WTC11 (cell line): ENCODE measurements around the gene SMO. TPM values are rescaled to one million over a fixed set of nuclear protein-coding genes. Genes with fewer than 3 reads are reported as not detected.

Source experiments
- ATAC-seq: fragments of 200-7000 bp; cut with Tn5 transposase; 2 replicates; pipeline ENCODE4 v1.10.0; 2021; ENCODE audit warnings: mild to moderate bottlenecking, moderate library complexity
- CTCF ChIA-PET: fragments of 300-600 bp; sonication (Branson Sonifier 250); formaldehyde crosslinking; loops from one replicate; lab custom pipeline; 2021; ENCODE audit warnings: antibody characterized with exemption; lab: Charles Lee
- POLR2A ChIA-PET: fragments of 350-600 bp; sonication (Branson Sonifier 250); formaldehyde crosslinking; loops from one replicate; lab custom pipeline; 2021; ENCODE audit warnings: antibody characterized with exemption; lab: Charles Lee
- DNase-seq: peaks from one replicate; pipeline ENCODE4 v3.0.0; 2021; ENCODE audit warnings: low spot score
- H3K27ac Mint-ChIP-seq: 2 replicates; pipeline ENCODE4 v1.8.0; 2021; ENCODE audit warnings: mixed read lengths
- H3K27me3 Mint-ChIP-seq: 2 replicates; pipeline ENCODE4 v1.8.0; 2021; ENCODE audit warnings: low read depth, mild to moderate bottlenecking, moderate library complexity, mixed read lengths
- H3K36me3 Mint-ChIP-seq: 2 replicates; pipeline ENCODE4 v1.8.0; 2021; ENCODE audit warnings: mixed read lengths
- H3K4me1 Mint-ChIP-seq: 2 replicates; pipeline ENCODE4 v1.8.0; 2022; ENCODE audit warnings: mixed read lengths
- H3K4me3 Mint-ChIP-seq: 2 replicates; pipeline ENCODE4 v1.8.0; 2021; ENCODE audit warnings: mild to moderate bottlenecking, moderate library complexity, mixed read lengths
- H3K9me3 Mint-ChIP-seq: 2 replicates; pipeline ENCODE4 v1.8.0; 2021; ENCODE audit warnings: mixed read lengths
- ATF2 ChIP-seq: sonication (generic); formaldehyde crosslinking; IDR thresholded peaks from 2 replicates; pipeline ENCODE4 v1.8.1; 2022; ENCODE audit warnings: low read depth, missing genetic modification reagents, borderline replicate concordance
- CREB1 ChIP-seq: sonication (generic); formaldehyde crosslinking; IDR thresholded peaks from 2 replicates; pipeline ENCODE4 v1.8.0; 2023; ENCODE audit warnings: mild to moderate bottlenecking, missing genetic modification reagents
- CTCF ChIP-seq: fragments of 200-600 bp; IDR thresholded peaks from 2 replicates; pipeline ENCODE4 v1.8.0; 2022; ENCODE audit warnings: antibody characterized with exemption
- E2F1 ChIP-seq: sonication (generic); formaldehyde crosslinking; IDR thresholded peaks from 2 replicates; pipeline ENCODE4 v1.8.0; 2022; ENCODE audit warnings: mild to moderate bottlenecking, missing genetic modification reagents
- E2F5 ChIP-seq: sonication (generic); formaldehyde crosslinking; IDR thresholded peaks from 2 replicates; pipeline ENCODE4 v1.8.1; 2022; ENCODE audit warnings: mild to moderate bottlenecking, moderate library complexity, missing genetic modification reagents
- ERG ChIP-seq: fragments of 250-450 bp; sonication (Bioruptor Pico); IDR thresholded peaks from 2 replicates; pipeline ENCODE4 v1.8.0; 2021; ENCODE audit warnings: mild to moderate bottlenecking
- FOXP1 ChIP-seq: sonication (generic); formaldehyde crosslinking; IDR thresholded peaks from 2 replicates; pipeline ENCODE4 v1.8.0; 2022; ENCODE audit warnings: missing genetic modification reagents, mild to moderate bottlenecking, moderate library complexity, borderline replicate concordance
- GTF2I ChIP-seq: fragments of 250-450 bp; sonication (Bioruptor Pico); conservative IDR thresholded peaks from 2 replicates; pipeline ENCODE4 v1.4.0; 2021; ENCODE audit warnings: mild to moderate bottlenecking
- JAZF1 ChIP-seq: fragments of 250-450 bp; sonication (Bioruptor Pico); IDR thresholded peaks from 2 replicates; pipeline ENCODE4 v1.9.0; 2021; ENCODE audit warnings: moderate library complexity, mild to moderate bottlenecking, inconsistent platforms
- MYBL2 ChIP-seq: sonication (generic); formaldehyde crosslinking; IDR thresholded peaks from 2 replicates; pipeline ENCODE4 v1.8.1; 2023; ENCODE audit warnings: mild to moderate bottlenecking, moderate library complexity, missing genetic modification reagents
- NFE2L1 ChIP-seq: sonication (generic); formaldehyde crosslinking; IDR thresholded peaks from 2 replicates; pipeline ENCODE4 v1.8.1; 2023; ENCODE audit warnings: missing genetic modification reagents
- NR3C1 ChIP-seq: sonication (generic); formaldehyde crosslinking; conservative IDR thresholded peaks from 2 replicates; pipeline ENCODE4 v1.8.1; 2023; ENCODE audit warnings: low read depth, mild to moderate bottlenecking, missing genetic modification reagents
- OVOL2 ChIP-seq: fragments of 250-450 bp; sonication (Bioruptor Pico); IDR thresholded peaks from 2 replicates; pipeline ENCODE4 v1.9.0; 2021; ENCODE audit warnings: mild to moderate bottlenecking, borderline replicate concordance
- PRDM15 ChIP-seq: sonication (generic); formaldehyde crosslinking; IDR thresholded peaks from 2 replicates; pipeline ENCODE4 v1.8.0; 2022; ENCODE audit warnings: missing genetic modification reagents
- PREB ChIP-seq: sonication (generic); formaldehyde crosslinking; IDR thresholded peaks from 2 replicates; pipeline ENCODE4 v1.8.1; 2022; ENCODE audit warnings: mild to moderate bottlenecking, missing genetic modification reagents, moderate library complexity, borderline replicate concordance
- PRRX2 ChIP-seq: fragments of 250-450 bp; sonication (Bioruptor Pico); IDR thresholded peaks from 2 replicates; pipeline ENCODE4 v1.8.0; 2021; ENCODE audit warnings: mild to moderate bottlenecking
- SOX15 ChIP-seq: fragments of 250-450 bp; sonication (Bioruptor Pico); IDR thresholded peaks from 2 replicates; pipeline ENCODE4 v1.9.0; 2021; ENCODE audit warnings: mild to moderate bottlenecking
- TEAD1 ChIP-seq: sonication (generic); formaldehyde crosslinking; IDR thresholded peaks from 2 replicates; pipeline ENCODE4 v1.8.0; 2022; ENCODE audit warnings: mild to moderate bottlenecking, missing genetic modification reagents
- TEAD4 ChIP-seq: sonication (generic); formaldehyde crosslinking; IDR thresholded peaks from 2 replicates; pipeline ENCODE4 v1.8.0; 2022; ENCODE audit warnings: mild to moderate bottlenecking, missing genetic modification reagents
- ZNF219 ChIP-seq: sonication (generic); formaldehyde crosslinking; IDR thresholded peaks from 2 replicates; pipeline ENCODE4 v1.8.0; 2023; ENCODE audit warnings: missing genetic modification reagents, mild to moderate bottlenecking, borderline replicate concordance
- ZNF423 ChIP-seq: fragments of 250-450 bp; sonication (Bioruptor Pico); IDR thresholded peaks from 2 replicates; pipeline ENCODE4 v2.1.2; 2022; ENCODE audit warnings: mild to moderate bottlenecking, moderate library complexity
- ZNF671 ChIP-seq: fragments of 250-450 bp; sonication (Bioruptor Pico); IDR thresholded peaks from 2 replicates; pipeline ENCODE4 v1.8.0; 2021; ENCODE audit warnings: mild to moderate bottlenecking
- total RNA-seq: library from RNA; stranded (reverse); gene quantifications from 3 replicates; pipeline ENCODE4 v1.2.3, GENCODE V29; 2021

Gene SMO
- total RNA-seq, 1 experiment from 2014 or later: 56.9 TPM

- TF ChIP-seq ERG (CRISPR knock-in tag) (no peak), JAZF1 (CRISPR knock-in tag) (no peak), ZNF671 (CRISPR knock-in tag) (no peak), TEAD4 (CRISPR knock-in tag) (no peak), PRDM15 (CRISPR knock-in tag) (no peak), CTCF (no peak), PREB (CRISPR knock-in tag) (no peak), SOX15 (CRISPR knock-in tag) (no peak), GTF2I (no peak)
Observed at GRCh38 chr7:129146237-129146979, 42.0 kb upstream of the SMO start (continued).

GRCh38 chr7:129147731-129148130, 40.7 kb upstream of the SMO start:
- ChIA-PET POLR2A (no interaction called here), CTCF (interaction anchor here (1.2 to 3.4 kb wide), 2 partner anchors 16 to 56 kb away, joined by 3 to 18 read pairs; no protein-coding TSS in a partner anchor)
- Mint-ChIP-seq H3K27ac (no peak overlapping the region), H3K4me1 (peaks cover 30% of the 10 kb centered on the region), H3K27me3 (peaks cover 25% of the 10 kb centered on the region), H3K36me3 (peaks cover 4% of the 10 kb centered on the region; the same call in 1 of the 2 replicates), H3K4me3 (no peak overlapping the region), H3K9me3 (no peaks in the 10 kb centered on the region)
- ATAC-seq: no peak
- no peak for DNase-seq
- TF ChIP-seq CREB1: no peak
- TF ChIP-seq TEAD1 (CRISPR knock-in tag): no peak
- TF ChIP-seq TEAD4 (CRISPR knock-in tag): no peak
- TF ChIP-seq E2F1: no peak
- no peak for TF ChIP-seq NR3C1 (CRISPR knock-in tag)
- TF ChIP-seq ZNF423 (CRISPR knock-in tag): no peak

- H3K36me3 Mint-ChIP-seq: peaks cover 4% of the 10 kb centered on the region; the same call in 1 of the 2 replicates
- ATAC-seq (no peak), DNase-seq (no peak)
- no peaks in the 10 kb centered on the region for H3K9me3 Mint-ChIP-seq
- ChIA-PET POLR2A (no interaction called here), CTCF (interaction anchor here (1.0 to 2.5 kb wide), 4 partner anchors 14 to 458 kb away, joined by 4 to 27 read pairs (median 8); no protein-coding TSS in a partner anchor)
- peaks cover 23% of the 10 kb centered on the region for H3K4me1 Mint-ChIP-seq
- H3K4me3 Mint-ChIP-seq: no peak overlapping the region
- peaks cover 8% of the 10 kb centered on the region for H3K27me3 Mint-ChIP-seq
- no peak overlapping the region for H3K27ac Mint-ChIP-seq
- no peak for TF ChIP-seq PRRX2 (CRISPR knock-in tag)
- no peak for TF ChIP-seq MYBL2 (CRISPR knock-in tag)
- no peak for TF ChIP-seq SOX15 (CRISPR knock-in tag)
- no peak for TF ChIP-seq ZNF219 (CRISPR knock-in tag)
- no peak for TF ChIP-seq OVOL2
- no peak for TF ChIP-seq FOXP1 (CRISPR knock-in tag)
- no peak for TF ChIP-seq NFE2L1
- no peak for TF ChIP-seq E2F5 (CRISPR knock-in tag)
- no peak for TF ChIP-seq ATF2 (CRISPR knock-in tag)
Observed at GRCh38 chr7:129149511-129149910, 38.9 kb upstream of the SMO start.
